Progenitor cell of endocrine pancreas (in vitro differentiated cells): ENCODE data around the gene OTUD7B. TPM values are rescaled to one million over a fixed set of nuclear protein-coding genes. Genes with fewer than 3 reads are reported as not detected.
"Not testable (repeated sequence)": the region's sequence is repeated elsewhere in the genome, so short reads cannot be mapped to it uniquely, and the experiment has no call there.

ENCODE experiments used
- DNase-seq: peaks from one replicate; pipeline ENCODE4 v3.0.0; 2021; ENCODE audit warnings: low spot score; ENCODE audit not compliant: unreplicated experiment
- H3K27ac Mint-ChIP-seq: 2 replicates; pipeline ENCODE4 v1.8.0; 2021; ENCODE audit warnings: mild to moderate bottlenecking, moderate library complexity, mixed read lengths
- H3K27me3 Mint-ChIP-seq: 2 replicates; pipeline ENCODE4 v1.8.0; 2021; ENCODE audit warnings: mixed read lengths
- H3K36me3 Mint-ChIP-seq: 2 replicates; pipeline ENCODE4 v1.8.0; 2022; ENCODE audit warnings: mixed read lengths; ENCODE audit not compliant: insufficient read depth
- H3K4me1 Mint-ChIP-seq: 2 replicates; pipeline ENCODE4 v1.8.0; 2021; ENCODE audit warnings: low read depth, mixed read lengths
- H3K4me3 Mint-ChIP-seq: 2 replicates; pipeline ENCODE4 v1.8.0; 2021; ENCODE audit warnings: low read depth, mild to moderate bottlenecking, moderate library complexity, mixed read lengths
- H3K9me3 Mint-ChIP-seq: 2 replicates; pipeline ENCODE4 v1.8.0; 2021; ENCODE audit warnings: low read depth, mixed read lengths
- CTCF ChIP-seq: fragments of 200-600 bp; sonication (generic); IDR thresholded peaks from one replicate; pipeline ENCODE4 v1.5.0; 2021; ENCODE audit warnings: antibody characterized with exemption, mild to moderate bottlenecking; ENCODE audit not compliant: unreplicated experiment
- total RNA-seq: library from RNA; stranded (reverse); gene quantifications from 2 replicates; pipeline ENCODE4 v1.2.1, GENCODE V29; 2021

Gene OTUD7B
- total RNA-seq, 1 donor from 2014 or later, result 29.1 TPM

- Mint-ChIP-seq H3K4me3 (no peak overlapping the region), H3K27ac (no peak overlapping the region), H3K27me3 (peaks cover 2% of the 10 kb centered on the region), H3K36me3 (peaks cover 15% of the 10 kb centered on the region), H3K9me3 (no peaks in the 10 kb centered on the region), H3K4me1 (peaks cover 15% of the 10 kb centered on the region)
- no peak for DNase-seq
- TF ChIP-seq CTCF, result peak; percentile 52
Measured at GRCh38 chr1:149942207-149942606, 68.3 kb downstream of the OTUD7B start.

GRCh38 chr1:149940427-149940826, 70.1 kb downstream of the OTUD7B start:
- Mint-ChIP-seq H3K4me3 (no peak overlapping the region), H3K27ac (peak overlapping the region; percentile 11), H3K36me3 (peaks cover 11% of the 10 kb centered on the region), H3K27me3 (peaks cover 9% of the 10 kb centered on the region), H3K4me1 (peaks cover 32% of the 10 kb centered on the region), H3K9me3 (no peaks in the 10 kb centered on the region)
- TF ChIP-seq CTCF, result no peak
- no peak for DNase-seq

DNA sequence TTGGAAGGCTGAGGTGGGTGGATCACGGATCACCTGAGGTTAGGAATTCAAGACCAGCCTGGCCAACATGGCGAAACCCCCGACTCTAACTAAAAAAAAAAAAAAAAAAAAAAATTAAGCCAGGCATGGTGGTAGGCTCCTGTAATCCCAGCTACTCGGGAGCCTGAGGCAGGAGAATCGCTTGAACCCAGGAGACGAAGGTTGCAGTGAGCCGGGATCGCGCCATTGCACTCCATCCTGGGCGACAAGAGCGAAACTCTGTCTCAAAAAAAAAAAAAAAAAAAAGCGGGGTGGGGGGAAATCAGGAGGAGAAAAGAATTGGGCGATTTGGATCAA, 71.9 kb downstream of the OTUD7B start:
- H3K4me1 Mint-ChIP-seq, result peaks cover 32% of the 10 kb centered on the region

GRCh38 chr1:149937759-149938158, 72.8 kb downstream of the OTUD7B start:
- H3K9me3 Mint-ChIP-seq, result no peaks in the 10 kb centered on the region
- no peak for DNase-seq
- H3K36me3 Mint-ChIP-seq, result no peaks in the 10 kb centered on the region
- H3K27me3 Mint-ChIP-seq, result peaks cover 11% of the 10 kb centered on the region
- peak overlapping the region; percentile 74 for H3K4me3 Mint-ChIP-seq
- peak overlapping the region; percentile 80 for H3K27ac Mint-ChIP-seq
- H3K4me1 Mint-ChIP-seq, result peaks cover 32% of the 10 kb centered on the region
- no peak for TF ChIP-seq CTCF

More for the DNA sequence above, 71.9 kb downstream of the OTUD7B start:
- not testable (repeated sequence) for H3K9me3 Mint-ChIP-seq, DNase-seq, H3K36me3 Mint-ChIP-seq
- Mint-ChIP-seq H3K4me3 (peak overlapping the region; percentile 60), H3K27me3 (peaks cover 11% of the 10 kb centered on the region), H3K27ac (peak overlapping the region; percentile 99)

DNA sequence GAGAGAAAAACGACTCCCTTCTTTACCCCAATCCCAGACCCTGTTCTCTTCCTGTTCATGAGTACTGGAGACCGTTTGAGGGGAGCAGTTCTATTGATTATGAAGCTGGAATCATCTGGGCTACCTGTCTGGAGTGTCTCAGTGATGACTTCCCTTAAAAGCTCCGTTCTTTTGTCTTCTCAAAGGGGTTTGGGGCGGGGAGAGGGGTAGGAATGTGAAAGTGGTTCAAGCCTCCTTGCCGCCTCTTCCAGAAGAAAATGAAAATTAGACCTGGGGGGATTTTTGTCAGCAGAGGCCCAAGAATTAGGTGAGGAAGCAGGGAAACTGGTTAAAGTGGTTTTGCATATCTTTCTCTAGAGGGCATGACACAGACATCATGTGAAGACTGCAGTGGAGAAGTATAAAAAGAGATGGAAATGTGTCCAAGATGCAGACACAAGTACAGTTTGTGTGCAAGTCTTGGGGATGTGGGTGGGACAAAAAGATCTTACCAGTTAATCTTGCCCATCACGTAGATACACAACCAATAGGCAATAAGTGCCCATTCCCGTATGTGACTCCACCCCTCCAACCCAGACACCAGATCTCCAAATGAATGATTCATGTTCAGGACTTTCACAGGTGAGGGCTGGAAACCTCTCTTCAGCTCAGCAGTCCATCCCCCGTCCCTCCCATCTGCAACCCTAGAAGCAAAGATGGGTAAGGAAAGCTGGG, 73.4 kb downstream of the OTUD7B start:
- Mint-ChIP-seq H3K4me1 (peaks cover 32% of the 10 kb centered on the region), H3K27ac (peak overlapping the region; percentile 80), H3K27me3 (peaks cover 11% of the 10 kb centered on the region), H3K36me3 (no peaks in the 10 kb centered on the region), H3K4me3 (peak overlapping the region; percentile 74), H3K9me3 (no peaks in the 10 kb centered on the region)
- no peak for TF ChIP-seq CTCF
- no peak for DNase-seq
